Neural progenitor cell (in vitro differentiated cells): Measurements from ENCODE around the gene CDH12.

Experiments
- EZH2 ChIP-seq: fragments of 200-600 bp; sonication (generic); IDR thresholded peaks from 2 replicates; pipeline ENCODE4 v1.6.1; 2017; ENCODE audit warnings: antibody characterized with exemption, mild to moderate bottlenecking, moderate library complexity
- EZH2phosphoT487 ChIP-seq: fragments of 200-600 bp; sonication (generic); IDR thresholded peaks from 2 replicates; pipeline ENCODE4 v1.6.1; 2017; ENCODE audit warnings: antibody characterized with exemption
- TF ChIP-seq, protein P1 (sequence below): fragments of 200-600 bp; sonication (generic); IDR thresholded peaks from 2 replicates; pipeline ENCODE4 v1.5.1; 2017; ENCODE audit warnings: antibody characterized with exemption, mild to moderate bottlenecking

DNA sequence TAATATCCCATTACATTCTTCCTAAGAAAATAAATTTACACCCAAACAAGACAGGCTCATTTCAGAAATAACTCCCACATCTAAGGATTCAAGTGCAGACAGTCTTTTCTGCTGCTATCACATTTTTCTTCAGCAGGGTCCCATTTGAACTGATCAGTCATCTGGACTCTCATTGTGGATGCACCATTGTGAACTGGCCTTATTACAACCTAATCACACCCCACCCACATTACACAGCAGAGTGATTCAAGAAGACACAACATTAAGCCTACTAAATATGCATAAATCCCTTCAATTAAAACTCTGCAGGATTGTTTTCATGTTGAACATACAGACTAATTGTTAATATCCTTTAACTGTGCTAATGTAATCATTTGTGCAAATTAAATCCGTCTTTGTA is 146.2 kb downstream of the CDH12 start:
- TF ChIP-seq, protein P1, sequence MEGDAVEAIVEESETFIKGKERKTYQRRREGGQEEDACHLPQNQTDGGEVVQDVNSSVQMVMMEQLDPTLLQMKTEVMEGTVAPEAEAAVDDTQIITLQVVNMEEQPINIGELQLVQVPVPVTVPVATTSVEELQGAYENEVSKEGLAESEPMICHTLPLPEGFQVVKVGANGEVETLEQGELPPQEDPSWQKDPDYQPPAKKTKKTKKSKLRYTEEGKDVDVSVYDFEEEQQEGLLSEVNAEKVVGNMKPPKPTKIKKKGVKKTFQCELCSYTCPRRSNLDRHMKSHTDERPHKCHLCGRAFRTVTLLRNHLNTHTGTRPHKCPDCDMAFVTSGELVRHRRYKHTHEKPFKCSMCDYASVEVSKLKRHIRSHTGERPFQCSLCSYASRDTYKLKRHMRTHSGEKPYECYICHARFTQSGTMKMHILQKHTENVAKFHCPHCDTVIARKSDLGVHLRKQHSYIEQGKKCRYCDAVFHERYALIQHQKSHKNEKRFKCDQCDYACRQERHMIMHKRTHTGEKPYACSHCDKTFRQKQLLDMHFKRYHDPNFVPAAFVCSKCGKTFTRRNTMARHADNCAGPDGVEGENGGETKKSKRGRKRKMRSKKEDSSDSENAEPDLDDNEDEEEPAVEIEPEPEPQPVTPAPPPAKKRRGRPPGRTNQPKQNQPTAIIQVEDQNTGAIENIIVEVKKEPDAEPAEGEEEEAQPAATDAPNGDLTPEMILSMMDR: no peak
- TF ChIP-seq EZH2 (no peak), EZH2phosphoT487 (no peak)
